Measurements from ENCODE around the gene CIAPIN1.
"Not testable (repeated sequence)": the region's sequence is repeated elsewhere in the genome, so short reads cannot be mapped to it uniquely, and the experiment has no call there.

The CIAPIN1 gene

GRCh38 chr16:57403965-57404817 is 43.0 kb downstream of the CIAPIN1 start, which contains the start of gene CCL17:
TSS of gene CCL17 (plus strand) at chr16:57404767. CDS start at chr16:57413933, 9,166 bp downstream.
- DNase-seq = no peak

- DNase-seq = no peak
Measured at GRCh38 chr16:57401943-57402640, 45.1 kb downstream of the CIAPIN1 start.

GRCh38 chr16:57397493-57397892 is 49.7 kb downstream of the CIAPIN1 start:
- DNase-seq = not testable (repeated sequence)

GRCh38 chr16:57396786-57397185 is 50.4 kb downstream of the CIAPIN1 start:
- no peak for DNase-seq

GRCh38 chr16:57395026-57395425 is 52.2 kb downstream of the CIAPIN1 start:
- DNase-seq = no peak

GRCh38 chr16:57394444-57394843 is 52.7 kb downstream of the CIAPIN1 start:
- no peak for DNase-seq

- DNase-seq = no peak
Measured at GRCh38 chr16:57392694-57393093, 54.5 kb downstream of the CIAPIN1 start.

GRCh38 chr16:57391708-57392107 is 55.5 kb downstream of the CIAPIN1 start:
- DNase-seq = no peak

- DNase-seq = no peak
Measured at GRCh38 chr16:57391300-57391699, 55.9 kb downstream of the CIAPIN1 start.

- peak in 1 of 6 experiments; percentile 2 for DNase-seq
Measured at GRCh38 chr16:57390636-57391295, 56.4 kb downstream of the CIAPIN1 start.

GRCh38 chr16:57389087-57389468 is 58.1 kb downstream of the CIAPIN1 start:
- no peak for DNase-seq

GRCh38 chr16:57388359-57389086 is 58.7 kb downstream of the CIAPIN1 start:
- no peak for DNase-seq

GRCh38 chr16:57387598-57388354 is 59.4 kb downstream of the CIAPIN1 start:
- DNase-seq = no peak

GRCh38 chr16:57386381-57386951 is 60.7 kb downstream of the CIAPIN1 start:
- no peak for DNase-seq

- DNase-seq = no peak
Measured at GRCh38 chr16:57385083-57385482, 62.1 kb downstream of the CIAPIN1 start.

GRCh38 chr16:57384248-57385070 is 62.7 kb downstream of the CIAPIN1 start:
- DNase-seq = no peak

GRCh38 chr16:57383276-57384247 is 63.6 kb downstream of the CIAPIN1 start:
- no peak for DNase-seq

GRCh38 chr16:57382535-57383275 is 64.5 kb downstream of the CIAPIN1 start:
- no peak for DNase-seq
